OCI-LY1 (cell line): Measurements from ENCODE around the gene FRMD5.

Source experiments
- H2AFZ ChIP-seq: fragments of 200-600 bp; sonication (generic), shearing (Covaris generic); 2 replicates; pipeline ENCODE4 v1.6.0; 2014; ENCODE audit warnings: antibody characterized with exemption, mild to moderate bottlenecking, low read length
- H3F3A ChIP-seq: fragments of 200-600 bp; sonication (generic), shearing (Covaris generic); 2 replicates; pipeline ENCODE4 v1.6.0; 2014; ENCODE audit warnings: mild to moderate bottlenecking, antibody characterized with exemption, low read length, moderate library complexity; ENCODE audit not compliant: insufficient read depth
- H3K27ac ChIP-seq: fragments of 200-600 bp; sonication (generic); 2 replicates; pipeline ENCODE4 v1.5.1; 2014; ENCODE audit warnings: low read length, mixed run types, mild to moderate bottlenecking, low read depth; ENCODE audit not compliant: poor library complexity, severe bottlenecking
- H3K27me3 ChIP-seq: fragments of 200-600 bp; sonication (generic); 2 replicates; pipeline ENCODE4 v1.6.0; 2014; ENCODE audit warnings: antibody characterized with exemption, mild to moderate bottlenecking, low read length, moderate library complexity; ENCODE audit not compliant: insufficient read depth
- H3K36me3 ChIP-seq: fragments of 200-600 bp; sonication (generic); 2 replicates; pipeline ENCODE4 v1.6.1; 2014; ENCODE audit warnings: mild to moderate bottlenecking, antibody characterized with exemption, low read length, moderate library complexity, mixed read lengths; ENCODE audit not compliant: insufficient read depth
- H3K4me1 ChIP-seq: fragments of 200-600 bp; sonication (generic); 2 replicates; pipeline ENCODE4 v1.5.1; 2014; ENCODE audit warnings: mild to moderate bottlenecking, low read length, moderate library complexity; ENCODE audit not compliant: insufficient read depth, severe bottlenecking
- H3K4me2 ChIP-seq: fragments of 200-600 bp; sonication (generic), shearing (Covaris generic); 2 replicates; pipeline ENCODE4 v1.6.1; 2014; ENCODE audit warnings: low read length
- H3K4me3 ChIP-seq: fragments of 200-600 bp; sonication (generic); 2 replicates; pipeline ENCODE4 v1.5.1; 2014; ENCODE audit warnings: low read length, low read depth, mild to moderate bottlenecking, mixed read lengths; ENCODE audit not compliant: poor library complexity, severe bottlenecking
- H3K79me2 ChIP-seq: fragments of 200-600 bp; shearing (Covaris generic); 2 replicates; pipeline ENCODE4 v1.6.1; 2016; ENCODE audit warnings: mixed run types, low read length, mixed read lengths; ENCODE audit not compliant: insufficient read depth
- H3K9ac ChIP-seq: fragments of 200-600 bp; sonication (generic), shearing (Covaris generic); 2 replicates; pipeline ENCODE4 v1.6.1; 2014; ENCODE audit warnings: mild to moderate bottlenecking, low read length, mixed read lengths
- H3K9me2 ChIP-seq: fragments of 200-600 bp; sonication (generic), shearing (Covaris generic); 2 replicates; pipeline ENCODE4 v1.6.1; 2014; ENCODE audit warnings: low read depth, mild to moderate bottlenecking, low read length, mixed read lengths
- H3K9me3 ChIP-seq: fragments of 200-600 bp; shearing (Covaris generic); 2 replicates; pipeline ENCODE4 v1.6.1; 2014; ENCODE audit warnings: low read length, mixed read lengths
- H4K20me1 ChIP-seq: fragments of 200-600 bp; sonication (generic), shearing (Covaris generic); 2 replicates; pipeline ENCODE4 v1.6.0; 2016; ENCODE audit warnings: mild to moderate bottlenecking, low read length; ENCODE audit not compliant: insufficient read depth
- EZH2 ChIP-seq: fragments of 200-600 bp; sonication (generic), shearing (Covaris generic); IDR thresholded peaks from 2 replicates; pipeline ENCODE4 v1.8.0; 2017; ENCODE audit warnings: borderline replicate concordance, mixed run types, mild to moderate bottlenecking, antibody characterized with exemption, low read length, moderate library complexity, mixed read lengths
- TF ChIP-seq, protein P1 (sequence below): fragments of 200-600 bp; sonication (generic), shearing (Covaris generic); IDR thresholded peaks from 2 replicates; pipeline ENCODE4 v1.5.1; 2017; ENCODE audit warnings: mild to moderate bottlenecking, antibody characterized with exemption, low read length, moderate library complexity, mixed read lengths

FRMD5 gene

DNA sequence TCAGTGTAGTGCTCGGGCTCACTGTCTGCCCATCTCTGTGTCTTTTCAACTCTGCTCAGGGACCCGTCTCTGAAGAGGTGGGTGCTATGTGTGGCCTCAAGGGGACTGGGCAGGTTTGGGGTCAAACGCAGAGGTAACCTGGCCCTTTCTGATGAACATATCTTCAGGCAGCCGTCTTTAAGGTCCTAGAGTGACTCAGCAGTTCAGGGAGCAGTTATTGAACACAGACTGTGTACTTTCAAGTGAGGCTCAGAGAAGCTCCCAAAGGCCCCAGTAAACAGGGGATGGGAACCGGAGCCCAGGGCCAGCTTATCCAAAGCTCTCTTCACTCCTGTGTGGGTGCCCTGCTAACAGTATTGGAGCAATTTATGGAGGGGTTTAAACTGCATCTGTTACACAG lies 295.1 kb downstream of the FRMD5 start:
- Histone ChIP-seq H3F3A (no peaks in the 10 kb centered on the region), H3K4me2 (no peak overlapping the region), H3K79me2 (no peaks in the 10 kb centered on the region), H3K9ac (no peak overlapping the region), H4K20me1 (no peaks in the 10 kb centered on the region), H3K27me3 (no peaks in the 10 kb centered on the region), H3K9me3 (no peaks in the 10 kb centered on the region), H3K36me3 (no peaks in the 10 kb centered on the region), H3K4me1 (peaks cover 4% of the 10 kb centered on the region), H2AFZ (no peak overlapping the region), H3K4me3 (no peak overlapping the region), H3K27ac (no peak overlapping the region), H3K9me2 (no peaks in the 10 kb centered on the region)
- no peak for TF ChIP-seq EZH2

DNA sequence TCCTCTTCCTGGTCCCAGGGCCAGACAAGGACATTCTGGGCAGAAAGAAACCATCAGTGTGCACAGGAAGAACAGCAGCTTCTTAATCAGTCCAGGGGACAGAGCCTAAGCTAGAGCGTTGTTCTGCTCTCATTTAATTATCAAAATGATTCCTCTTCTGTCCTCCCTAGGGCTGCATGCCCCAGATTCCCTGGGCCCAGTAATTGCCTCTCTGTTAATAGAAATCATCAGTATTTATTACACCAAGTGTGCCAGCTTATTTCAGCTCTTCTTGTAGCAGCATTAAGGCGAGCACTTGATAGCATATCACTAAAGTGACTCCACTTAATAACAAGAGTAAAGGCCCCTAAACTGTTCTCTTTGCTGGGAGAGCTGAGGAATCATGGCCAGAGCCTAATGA lies 296.2 kb downstream of the FRMD5 start:
- no peak for TF ChIP-seq EZH2
- TF ChIP-seq, protein P1, sequence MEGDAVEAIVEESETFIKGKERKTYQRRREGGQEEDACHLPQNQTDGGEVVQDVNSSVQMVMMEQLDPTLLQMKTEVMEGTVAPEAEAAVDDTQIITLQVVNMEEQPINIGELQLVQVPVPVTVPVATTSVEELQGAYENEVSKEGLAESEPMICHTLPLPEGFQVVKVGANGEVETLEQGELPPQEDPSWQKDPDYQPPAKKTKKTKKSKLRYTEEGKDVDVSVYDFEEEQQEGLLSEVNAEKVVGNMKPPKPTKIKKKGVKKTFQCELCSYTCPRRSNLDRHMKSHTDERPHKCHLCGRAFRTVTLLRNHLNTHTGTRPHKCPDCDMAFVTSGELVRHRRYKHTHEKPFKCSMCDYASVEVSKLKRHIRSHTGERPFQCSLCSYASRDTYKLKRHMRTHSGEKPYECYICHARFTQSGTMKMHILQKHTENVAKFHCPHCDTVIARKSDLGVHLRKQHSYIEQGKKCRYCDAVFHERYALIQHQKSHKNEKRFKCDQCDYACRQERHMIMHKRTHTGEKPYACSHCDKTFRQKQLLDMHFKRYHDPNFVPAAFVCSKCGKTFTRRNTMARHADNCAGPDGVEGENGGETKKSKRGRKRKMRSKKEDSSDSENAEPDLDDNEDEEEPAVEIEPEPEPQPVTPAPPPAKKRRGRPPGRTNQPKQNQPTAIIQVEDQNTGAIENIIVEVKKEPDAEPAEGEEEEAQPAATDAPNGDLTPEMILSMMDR: no peak
- Histone ChIP-seq H3K9me2 (no peaks in the 10 kb centered on the region), H3K36me3 (no peaks in the 10 kb centered on the region), H2AFZ (no peak overlapping the region), H3K4me2 (no peak overlapping the region), H3K27me3 (no peaks in the 10 kb centered on the region), H3K27ac (no peak overlapping the region), H3K4me3 (no peak overlapping the region), H3F3A (no peaks in the 10 kb centered on the region), H3K4me1 (peaks cover 1% of the 10 kb centered on the region), H3K9ac (no peak overlapping the region), H4K20me1 (no peaks in the 10 kb centered on the region), H3K9me3 (no peaks in the 10 kb centered on the region), H3K79me2 (no peaks in the 10 kb centered on the region)

DNA sequence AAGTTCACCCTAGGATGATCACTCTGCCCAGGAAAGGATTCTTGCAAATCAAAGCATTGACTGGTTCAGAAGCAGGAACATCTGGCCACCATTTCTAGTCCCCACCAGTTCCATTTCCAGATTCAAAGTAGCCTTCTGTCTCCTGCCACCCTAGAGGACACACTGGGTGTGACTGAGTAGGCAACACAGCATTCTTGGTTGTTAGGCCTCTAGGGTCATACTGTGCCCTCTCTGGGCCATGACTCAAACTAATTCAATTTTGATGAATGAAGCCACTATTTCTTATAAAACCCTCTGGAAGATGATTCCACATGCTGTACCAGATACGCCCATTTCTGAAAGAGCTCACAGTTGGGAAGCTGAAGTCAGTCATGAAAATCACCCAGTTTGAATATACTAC lies 298.5 kb downstream of the FRMD5 start:
- H3K9me3 ChIP-seq: no peaks in the 10 kb centered on the region
- H3K27me3 ChIP-seq: no peaks in the 10 kb centered on the region
- H3K4me2 ChIP-seq: no peak overlapping the region
- H3K4me1 ChIP-seq: no peaks in the 10 kb centered on the region
- no peaks in the 10 kb centered on the region for H3F3A ChIP-seq
- TF ChIP-seq EZH2: no peak
- TF ChIP-seq, protein P1: no peak
- H4K20me1 ChIP-seq: no peaks in the 10 kb centered on the region
- H2AFZ ChIP-seq: no peak overlapping the region
- no peak overlapping the region for H3K4me3 ChIP-seq
- H3K79me2 ChIP-seq: no peaks in the 10 kb centered on the region
- H3K27ac ChIP-seq: no peak overlapping the region
- peaks cover 9% of the 10 kb centered on the region; the same call in 1 of the 2 replicates for H3K36me3 ChIP-seq
- no peaks in the 10 kb centered on the region for H3K9me2 ChIP-seq
- H3K9ac ChIP-seq: no peak overlapping the region

DNA sequence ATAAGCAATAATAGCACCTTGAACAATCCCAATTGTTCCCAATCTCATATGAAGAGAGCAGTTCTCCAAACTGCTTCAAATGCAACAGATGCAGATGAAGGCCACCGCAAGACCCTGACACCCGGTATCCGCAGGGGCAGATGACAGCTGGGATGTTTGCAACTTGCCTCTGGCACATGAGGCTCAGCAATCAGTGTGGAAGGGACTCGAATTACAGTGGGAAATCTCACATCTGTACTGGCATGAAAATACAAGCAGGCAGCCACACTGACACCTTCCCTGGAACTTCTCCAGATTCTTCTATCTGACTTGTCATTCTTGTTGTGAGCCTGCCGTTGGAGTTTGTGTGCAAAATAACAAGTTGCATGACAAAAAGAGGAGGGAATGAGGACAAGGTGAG lies 299.5 kb downstream of the FRMD5 start:
- TF ChIP-seq, protein P1: no peak
- TF ChIP-seq EZH2: no peak
- no peak overlapping the region for H3K27ac ChIP-seq

More for the DNA sequence above, 299.5 kb downstream of the FRMD5 start:
- Histone ChIP-seq H2AFZ (no peak overlapping the region), H3K27me3 (no peaks in the 10 kb centered on the region), H4K20me1 (no peaks in the 10 kb centered on the region), H3K36me3 (peaks cover 12% of the 10 kb centered on the region; the same call in 1 of the 2 replicates), H3K4me1 (no peaks in the 10 kb centered on the region), H3F3A (no peaks in the 10 kb centered on the region), H3K9ac (no peak overlapping the region), H3K9me3 (no peaks in the 10 kb centered on the region), H3K4me2 (no peak overlapping the region), H3K9me2 (no peaks in the 10 kb centered on the region), H3K79me2 (no peaks in the 10 kb centered on the region), H3K4me3 (no peak overlapping the region)
